Measurements from ENCODE around the gene SLC5A10.

SLC5A10 gene

DNA sequence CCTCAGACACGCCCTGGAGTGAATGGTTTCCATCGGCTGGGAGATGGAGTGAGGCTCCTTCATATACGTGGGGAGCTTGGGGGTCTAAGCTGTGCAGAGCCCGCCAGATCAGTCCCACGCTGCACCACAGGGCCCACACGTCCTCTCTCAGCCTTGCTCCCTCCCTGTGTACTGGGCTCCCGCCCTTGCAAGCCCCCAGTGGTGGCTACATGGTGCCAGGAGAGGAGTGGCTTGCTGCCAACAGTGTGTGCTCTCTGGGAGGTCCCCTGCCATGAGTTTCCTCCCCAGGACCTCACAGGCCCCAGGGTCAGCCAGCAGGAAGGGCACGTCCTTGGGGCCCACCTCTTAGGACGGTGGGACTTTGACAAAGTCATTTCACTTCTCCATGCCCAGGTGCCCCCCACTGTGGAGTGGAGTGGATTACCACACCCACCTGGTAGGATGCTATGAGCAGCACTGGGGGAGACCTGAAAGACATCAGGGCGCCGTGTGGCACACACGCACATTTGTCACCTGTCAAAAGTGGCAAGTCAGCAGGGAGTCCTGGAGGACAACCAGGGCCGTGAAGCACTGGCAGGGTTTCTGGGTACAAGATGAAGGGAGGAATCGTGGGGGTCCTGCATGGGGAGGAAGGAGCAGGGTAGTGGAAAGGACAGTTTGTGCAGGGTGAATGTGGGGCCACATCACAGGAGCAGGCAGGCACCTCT is 13.7 kb downstream of the SLC5A10 start:
- no peak for TF ChIP-seq ZNF274 (IDR thresholded peaks at IDR 0.05; ENCODE audit: low read depth, low read length)
- no peak overlapping the region for H3K4me3 ChIP-seq (ENCODE audit: low read length)

DNA sequence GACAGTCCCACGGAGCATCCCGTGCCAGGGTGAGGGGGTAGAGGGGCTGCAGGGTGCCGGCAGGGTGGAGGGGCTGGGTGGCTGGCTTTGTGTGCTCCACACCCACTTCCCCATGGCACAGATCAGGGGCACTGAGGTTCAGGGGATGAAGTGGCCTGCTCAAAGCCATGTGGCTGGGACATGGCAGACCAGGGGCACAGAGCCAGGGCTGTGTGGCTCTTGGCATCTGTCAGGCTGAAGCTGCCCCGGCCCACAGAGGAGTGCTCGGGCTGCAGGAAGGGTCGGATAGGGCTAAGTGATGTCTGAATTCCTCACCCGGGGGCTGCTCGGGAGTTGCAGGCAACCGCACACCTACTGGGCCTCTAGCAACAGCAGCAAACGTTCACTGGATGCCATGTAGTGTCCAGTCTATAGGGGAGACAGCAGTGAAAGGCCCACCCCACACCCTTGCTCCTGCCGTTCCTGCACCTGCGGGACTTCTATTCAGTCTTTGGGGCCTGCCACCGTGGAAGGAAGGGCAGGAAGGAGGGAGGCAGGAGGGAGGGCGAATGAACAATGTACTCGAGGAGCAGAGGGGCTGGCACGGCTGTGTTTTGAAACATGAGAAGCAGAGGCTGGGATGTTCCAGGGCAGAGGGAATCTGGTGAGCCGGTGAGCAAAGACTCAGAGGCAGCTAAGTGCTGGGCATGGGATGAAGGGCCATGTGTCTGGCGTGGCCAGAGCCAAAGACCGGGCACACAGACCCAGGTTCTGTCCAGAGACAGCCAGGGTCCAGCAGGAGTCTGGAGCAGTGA is 15.1 kb downstream of the SLC5A10 start:
- no peak overlapping the region for H3K4me3 ChIP-seq (ENCODE audit: low read length)
- TF ChIP-seq ZNF274 (IDR thresholded peaks at IDR 0.05; ENCODE audit: low read depth, low read length), result no peak

DNA sequence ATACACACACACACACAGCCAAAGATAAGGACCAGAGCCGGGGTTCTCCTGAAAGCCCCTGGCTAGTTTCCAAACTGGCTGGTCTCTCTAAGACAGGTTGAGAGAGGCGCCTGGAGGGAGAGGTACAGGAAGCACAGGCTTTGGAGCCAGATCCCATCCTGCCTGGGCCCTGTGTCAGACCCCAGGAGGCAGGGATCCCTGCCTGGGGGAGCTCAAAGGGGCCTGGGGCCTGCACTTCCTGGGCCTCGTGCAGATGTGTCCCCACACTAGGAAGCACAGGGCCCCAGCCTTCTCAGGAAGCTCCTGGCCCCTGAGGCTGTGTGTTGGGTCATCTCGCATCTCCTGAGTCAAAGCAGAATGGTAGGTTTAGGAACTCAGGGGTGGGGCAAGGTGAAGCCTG is 16.0 kb downstream of the SLC5A10 start:
- no peak for TF ChIP-seq ZNF274 (IDR thresholded peaks at IDR 0.05; ENCODE audit: low read depth, low read length)
- no peak overlapping the region for H3K4me3 ChIP-seq (ENCODE audit: low read length)

DNA sequence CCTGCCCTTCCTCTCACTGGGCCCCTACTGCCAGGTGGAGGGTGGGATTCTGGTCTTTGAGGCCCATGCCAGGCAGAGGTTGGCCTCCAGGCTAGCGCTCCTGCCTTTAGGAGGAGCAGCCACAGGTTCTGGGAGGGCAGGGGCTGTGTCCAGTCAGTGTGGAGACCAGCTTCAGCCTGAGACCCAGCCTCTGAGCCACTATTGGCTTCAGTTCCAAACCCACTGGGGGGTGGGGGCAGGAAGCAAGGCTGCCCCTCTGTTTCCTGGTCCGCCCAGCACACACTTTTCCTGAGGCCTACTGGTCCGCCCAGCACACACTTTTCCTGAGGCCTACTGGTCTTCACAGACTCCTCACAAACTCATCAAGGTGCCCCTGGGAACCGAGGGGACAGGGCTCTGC is 16.4 kb downstream of the SLC5A10 start:
- TF ChIP-seq ZNF274 (IDR thresholded peaks at IDR 0.05; ENCODE audit: low read depth, low read length), result no peak
- H3K4me3 ChIP-seq (ENCODE audit: low read length), result no peak overlapping the region

DNA sequence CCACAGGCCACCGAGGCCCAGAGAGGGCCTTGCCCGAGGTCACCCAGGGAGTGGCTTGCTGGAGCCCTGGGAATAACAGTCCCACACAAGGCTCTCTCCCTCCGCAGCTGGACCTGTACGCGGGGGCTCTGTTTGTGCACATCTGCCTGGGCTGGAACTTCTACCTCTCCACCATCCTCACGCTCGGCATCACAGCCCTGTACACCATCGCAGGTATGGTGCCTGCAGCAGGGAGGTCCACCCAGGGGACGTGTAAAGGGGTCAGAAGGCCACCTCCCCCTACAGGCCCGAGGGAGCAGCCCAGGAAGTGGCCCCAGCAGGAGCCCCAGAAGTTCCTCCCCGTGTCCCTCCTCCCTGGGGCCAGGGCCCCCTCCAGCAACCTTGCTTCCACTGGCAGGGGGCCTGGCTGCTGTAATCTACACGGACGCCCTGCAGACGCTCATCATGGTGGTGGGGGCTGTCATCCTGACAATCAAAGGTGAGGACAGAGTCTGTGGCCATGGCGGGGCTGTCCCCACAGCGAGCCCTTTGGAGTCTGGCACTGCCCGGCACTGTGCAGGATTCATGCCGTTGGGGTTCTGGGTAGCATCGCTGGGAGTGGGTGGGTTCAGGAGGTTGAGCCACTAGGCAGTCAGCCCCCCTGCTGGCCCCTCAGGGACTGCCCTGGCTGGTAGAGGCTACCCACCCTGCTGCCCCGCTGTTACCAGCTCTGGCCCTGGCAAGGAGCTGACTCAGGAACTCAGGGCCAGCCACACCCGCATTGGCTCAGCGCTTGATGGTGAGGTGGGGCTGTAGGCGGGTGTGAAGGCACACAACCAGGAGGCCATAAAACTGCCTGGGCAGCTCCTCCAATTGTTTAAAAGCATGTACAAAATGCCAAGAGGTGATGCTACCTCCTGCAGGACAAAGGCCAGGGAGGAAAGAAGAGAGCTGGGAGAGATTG is 17.3 kb downstream of the SLC5A10 start:
- H3K4me3 ChIP-seq (ENCODE audit: low read length), result no peak overlapping the region
- TF ChIP-seq ZNF274 (IDR thresholded peaks at IDR 0.05; ENCODE audit: low read depth, low read length), result no peak

DNA sequence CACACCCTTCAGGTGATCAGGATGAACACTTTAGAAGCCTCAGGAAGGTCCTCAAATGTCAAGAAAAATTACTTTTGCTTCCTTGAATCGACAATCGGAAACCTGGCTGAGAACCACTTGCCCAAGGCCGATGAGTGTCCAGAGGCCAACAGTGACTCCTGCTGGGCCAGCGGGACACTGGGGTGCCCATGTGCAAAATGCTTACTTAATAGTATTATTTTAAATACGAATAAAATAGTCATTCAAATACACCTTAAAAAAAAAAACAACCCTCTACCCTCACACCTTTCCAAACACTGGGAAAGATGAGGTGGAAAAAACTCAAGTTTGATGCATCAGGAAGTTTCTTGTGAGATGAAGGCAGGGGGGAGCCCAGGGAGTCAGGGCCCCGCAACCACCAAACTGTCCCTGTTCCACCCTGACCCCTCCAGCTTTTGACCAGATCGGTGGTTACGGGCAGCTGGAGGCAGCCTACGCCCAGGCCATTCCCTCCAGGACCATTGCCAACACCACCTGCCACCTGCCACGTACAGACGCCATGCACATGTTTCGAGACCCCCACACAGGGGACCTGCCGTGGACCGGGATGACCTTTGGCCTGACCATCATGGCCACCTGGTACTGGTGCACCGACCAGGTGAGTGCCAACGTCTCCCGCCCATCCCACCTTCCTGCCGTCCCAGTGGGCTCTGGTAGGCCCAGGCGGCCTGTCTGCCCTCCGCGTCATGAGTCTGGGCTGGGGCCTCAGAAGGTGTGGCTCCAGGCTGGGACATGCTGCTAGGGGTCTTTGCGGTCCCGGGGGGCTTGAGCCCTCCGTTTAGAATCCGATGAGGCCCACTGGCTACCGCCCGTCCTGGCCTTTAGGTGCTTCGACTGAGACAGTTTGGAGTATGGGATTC is 18.9 kb downstream of the SLC5A10 start:
- no peak for TF ChIP-seq ZNF274 (IDR thresholded peaks at IDR 0.05; ENCODE audit: low read depth, low read length)

DNA sequence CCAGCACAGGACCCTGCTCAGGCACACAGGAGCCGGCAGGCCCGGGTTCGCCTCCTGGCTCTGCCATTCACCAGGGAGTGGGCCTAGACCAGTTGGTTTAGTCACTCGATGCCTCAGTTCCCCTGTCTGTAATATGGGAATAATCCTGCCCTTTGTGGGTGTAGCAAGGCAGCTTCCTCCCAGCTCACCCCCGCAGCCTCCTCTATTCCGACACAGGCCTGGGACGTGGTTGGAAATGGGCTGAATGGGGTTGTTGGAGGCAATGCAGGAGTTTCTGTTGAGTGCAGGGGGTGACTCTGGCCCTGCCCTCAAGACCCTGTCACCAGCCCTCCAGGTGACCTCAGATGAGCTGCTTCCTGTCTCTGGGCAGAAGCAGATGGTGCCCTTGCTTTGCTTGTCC is 19.8 kb downstream of the SLC5A10 start:
- TF ChIP-seq ZNF274 (IDR thresholded peaks at IDR 0.05; ENCODE audit: low read depth, low read length), result no peak
- H3K4me3 ChIP-seq (ENCODE audit: low read length), result no peak overlapping the region

More for the DNA sequence above, 18.9 kb downstream of the SLC5A10 start:
- H3K4me3 ChIP-seq (ENCODE audit: low read length), result no peak overlapping the region

DNA sequence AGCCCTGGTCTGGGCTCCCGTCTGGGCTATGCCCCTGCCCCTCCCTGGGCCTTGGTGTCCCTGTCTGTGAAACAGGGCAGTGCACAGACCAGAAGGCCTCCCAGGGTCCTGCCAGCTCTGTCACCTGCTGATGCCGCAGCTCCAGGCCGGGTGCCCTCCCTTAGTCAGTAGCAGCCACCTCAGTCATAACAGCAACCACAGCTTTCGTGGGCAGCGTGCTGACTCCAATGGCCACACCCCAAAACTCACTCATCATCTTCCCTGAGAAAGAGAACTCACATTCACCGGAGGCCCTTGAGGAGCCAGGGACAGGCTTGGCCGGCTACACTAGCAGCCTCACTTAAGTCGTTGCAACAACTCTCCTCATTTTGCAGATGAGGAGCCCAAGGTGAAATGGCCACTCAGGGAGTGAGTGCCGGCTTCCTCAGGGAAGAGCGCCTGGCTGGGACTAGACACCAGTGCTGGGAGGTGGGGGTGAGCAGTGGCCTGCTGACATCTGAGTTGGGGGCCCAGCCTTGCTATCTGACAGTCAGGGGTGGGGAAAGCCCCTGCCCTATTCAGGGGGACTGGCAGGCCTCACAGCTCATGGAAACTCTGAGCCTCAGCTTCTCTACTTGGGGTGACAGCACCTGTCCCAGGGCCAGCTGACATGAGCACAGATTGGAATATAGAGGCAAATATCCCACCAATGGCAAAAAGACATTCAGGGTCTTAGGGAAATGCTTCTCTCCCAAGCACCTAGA is 22.6 kb downstream of the SLC5A10 start:
- H3K4me3 ChIP-seq (ENCODE audit: low read length), result no peak overlapping the region
- TF ChIP-seq ZNF274 (IDR thresholded peaks at IDR 0.05; ENCODE audit: low read depth, low read length), result no peak

DNA sequence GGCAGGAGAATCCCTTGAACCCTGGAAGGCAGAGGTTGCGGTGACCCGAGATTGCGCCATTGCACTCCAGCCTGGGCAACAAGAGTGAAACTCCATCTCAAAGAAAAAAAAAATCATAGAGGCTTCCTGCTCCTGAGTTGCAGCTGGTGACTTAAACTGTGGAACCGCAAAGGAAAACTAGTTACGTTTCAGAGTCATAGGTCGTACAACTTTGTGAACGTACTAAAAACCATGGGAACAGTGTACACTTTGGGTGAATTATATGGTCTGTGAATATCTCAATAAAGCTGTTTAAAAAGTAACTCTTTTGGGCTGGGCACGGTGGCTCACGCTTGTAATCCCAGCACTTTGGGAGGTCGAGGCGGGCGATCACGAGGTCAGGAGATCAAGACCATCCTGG is 23.6 kb downstream of the SLC5A10 start:
- no peak for TF ChIP-seq ZNF274 (IDR thresholded peaks at IDR 0.05; ENCODE audit: low read depth, low read length)
- H3K4me3 ChIP-seq (ENCODE audit: low read length), result no peak overlapping the region

DNA sequence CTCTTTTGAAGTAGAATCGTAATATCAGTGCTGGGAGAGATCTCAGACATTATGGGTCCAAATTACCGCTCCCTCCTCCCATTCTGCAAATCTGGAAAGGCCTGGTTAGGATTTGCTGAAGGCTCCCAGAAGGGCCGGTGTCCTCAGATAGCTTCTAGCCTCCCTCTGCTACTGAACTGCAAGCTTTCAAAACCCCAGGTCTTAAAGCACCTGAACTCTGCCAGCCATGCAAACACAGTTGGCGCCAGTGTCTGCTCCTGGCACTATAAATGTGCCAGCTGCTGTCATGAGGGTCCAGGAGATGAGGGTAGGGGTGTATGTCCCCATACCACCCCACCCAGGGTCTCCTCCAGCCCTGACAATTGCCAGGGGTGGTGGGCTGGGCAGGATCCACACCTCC is 24.2 kb downstream of the SLC5A10 start:
- H3K4me3 ChIP-seq (ENCODE audit: low read length), result no peak overlapping the region
- TF ChIP-seq ZNF274 (IDR thresholded peaks at IDR 0.05; ENCODE audit: low read depth, low read length), result no peak

DNA sequence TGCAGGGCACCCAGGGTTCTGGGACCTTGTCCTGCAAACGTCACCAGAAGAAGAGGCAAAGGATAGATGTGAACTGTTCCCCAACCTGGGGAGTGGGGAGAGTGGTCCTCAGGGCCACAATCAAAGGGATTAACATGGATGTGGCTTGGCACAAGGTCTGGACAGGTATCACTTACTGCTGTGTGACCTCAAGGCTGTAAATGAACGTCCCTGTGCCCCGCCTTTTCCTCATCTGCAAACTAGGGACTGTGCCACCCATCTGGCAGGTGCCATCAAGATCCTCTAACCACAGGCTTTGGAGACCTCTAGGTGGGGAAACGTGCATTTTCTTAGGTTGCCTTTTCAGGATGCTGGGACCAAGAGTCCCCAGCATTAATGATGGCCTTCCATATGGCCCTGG is 25.1 kb downstream of the SLC5A10 start:
- no peak for TF ChIP-seq ZNF274 (IDR thresholded peaks at IDR 0.05; ENCODE audit: low read depth, low read length)
- no peak overlapping the region for H3K4me3 ChIP-seq (ENCODE audit: low read length)

DNA sequence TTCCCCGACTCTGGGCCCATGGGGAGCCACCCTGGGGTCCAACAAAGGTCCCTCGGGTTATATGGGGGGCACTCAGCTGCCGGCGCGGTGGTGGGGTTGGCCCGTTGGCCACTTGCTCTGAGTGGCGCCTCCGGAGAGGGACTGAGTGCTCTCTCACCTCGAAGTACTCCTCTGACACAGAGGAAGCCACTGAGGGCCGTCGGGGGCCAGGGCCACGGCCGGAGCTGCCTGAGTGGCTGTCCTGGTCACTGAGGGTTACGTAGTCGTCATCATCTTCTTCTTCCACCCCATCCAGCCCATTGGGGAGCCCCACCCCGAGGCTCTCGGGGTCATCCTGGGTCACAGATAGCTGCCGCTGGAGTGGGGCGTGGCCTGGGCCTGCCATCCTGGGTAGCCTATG is 25.7 kb downstream of the SLC5A10 start:
- H3K4me3 ChIP-seq (ENCODE audit: low read length), result no peak overlapping the region
- no peak for TF ChIP-seq ZNF274 (IDR thresholded peaks at IDR 0.05; ENCODE audit: low read depth, low read length)

DNA sequence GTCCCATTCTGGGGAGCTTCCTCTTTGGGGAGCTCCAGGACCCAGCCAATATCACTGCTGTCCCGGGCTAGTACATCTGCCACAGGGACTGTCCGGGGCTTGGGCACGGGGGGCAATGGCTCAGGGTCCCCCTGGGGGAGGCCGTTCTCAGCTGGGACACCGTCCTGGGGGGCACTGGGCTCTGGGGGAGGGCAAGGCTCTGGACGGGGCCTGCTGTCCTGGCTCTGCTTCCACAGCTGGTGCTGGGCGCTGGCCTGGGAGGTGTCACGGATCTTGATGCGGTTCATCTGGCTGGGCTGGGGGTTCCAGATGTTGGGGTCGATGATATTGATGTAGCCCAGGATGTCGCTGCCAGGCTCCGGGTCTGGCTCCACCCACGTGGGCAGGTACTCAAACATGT is 26.1 kb downstream of the SLC5A10 start:
- no peak for TF ChIP-seq ZNF274 (IDR thresholded peaks at IDR 0.05; ENCODE audit: low read depth, low read length)
- no peak overlapping the region for H3K4me3 ChIP-seq (ENCODE audit: low read length)

Measured in GM08714 (cell line).